RWPE2 (cell line): ENCODE results near the gene SPATA4.
A peak's percentile ranks its signal among the peaks of the same experiment; 100 is the strongest.

Experiments
- ATAC-seq: fragments of 200-7000 bp; cut with Tn5 transposase; 3 replicates; pipeline ENCODE4 v1.9.1; 2021; ENCODE audit warnings: low read depth
- DNase-seq: peaks from one replicate; pipeline ENCODE4 v3.0.0-alpha.2; 2020; ENCODE audit warnings: low spot score
- H3K27ac ChIP-seq: fragments of 450-650 bp; 2 replicates; pipeline ENCODE4 v1.5.1; 2017; ENCODE audit warnings: mild to moderate bottlenecking; ENCODE audit not compliant: poor library complexity, severe bottlenecking
- H3K27me3 ChIP-seq: fragments of 250-450 bp; sonication (Bioruptor Pico); 2 replicates; pipeline ENCODE4 v1.5.1; 2021; ENCODE audit warnings: mild to moderate bottlenecking, moderate library complexity; ENCODE audit not compliant: insufficient read depth, poor library complexity, severe bottlenecking
- H3K36me3 ChIP-seq: fragments of 250-450 bp; sonication (Bioruptor Pico); 2 replicates; pipeline ENCODE4 v1.5.1; 2020; ENCODE audit warnings: low read depth, mild to moderate bottlenecking, moderate library complexity
- H3K4me1 ChIP-seq: fragments of 250-450 bp; sonication (Bioruptor Pico); 2 replicates; pipeline ENCODE4 v1.5.1; 2021; ENCODE audit warnings: mild to moderate bottlenecking, moderate library complexity; ENCODE audit not compliant: insufficient read depth, poor library complexity, severe bottlenecking
- H3K4me3 ChIP-seq: fragments of 250-450 bp; sonication (Bioruptor Pico); 2 replicates; pipeline ENCODE4 v1.5.1; 2021; ENCODE audit warnings: mild to moderate bottlenecking, moderate library complexity; ENCODE audit not compliant: severe bottlenecking
- H3K9me3 ChIP-seq: fragments of 250-450 bp; sonication (Bioruptor Pico); 2 replicates; pipeline ENCODE4 v1.5.1; 2021; ENCODE audit warnings: mild to moderate bottlenecking, moderate library complexity; ENCODE audit not compliant: severe bottlenecking
- TF ChIP-seq, protein P1 (sequence below): fragments of 450-650 bp; IDR thresholded peaks from one replicate; pipeline ENCODE4 v1.5.1; 2017; ENCODE audit warnings: mild to moderate bottlenecking, moderate library complexity; ENCODE audit not compliant: poor library complexity, severe bottlenecking

Gene SPATA4

DNA sequence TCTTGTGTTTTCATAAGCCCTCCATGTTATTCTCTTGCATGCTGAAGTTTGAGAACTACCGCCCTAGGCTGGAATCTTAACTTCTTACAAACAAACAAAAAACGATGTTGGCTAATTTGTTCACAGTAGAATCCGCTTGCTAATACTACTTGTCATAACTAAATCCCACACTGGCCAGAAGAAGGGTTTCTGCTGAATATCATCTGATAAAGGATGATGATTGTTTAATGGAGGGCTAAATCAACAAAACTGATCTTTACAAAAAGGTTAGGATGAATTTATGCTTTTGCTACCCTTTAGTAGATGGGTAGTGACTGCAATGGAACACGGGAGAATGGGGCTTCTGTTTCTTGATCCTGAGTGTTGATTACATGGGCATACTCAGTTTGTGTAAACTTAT, 42.3 kb downstream of the SPATA4 start:
- Histone ChIP-seq H3K27ac (no peak overlapping the region), H3K36me3 (no peaks in the 10 kb centered on the region), H3K4me3 (no peak overlapping the region), H3K27me3 (no peaks in the 10 kb centered on the region), H3K9me3 (no peaks in the 10 kb centered on the region), H3K4me1 (no peaks in the 10 kb centered on the region)
- ATAC-seq (no peak), DNase-seq (no peak)
- TF ChIP-seq, protein P1, sequence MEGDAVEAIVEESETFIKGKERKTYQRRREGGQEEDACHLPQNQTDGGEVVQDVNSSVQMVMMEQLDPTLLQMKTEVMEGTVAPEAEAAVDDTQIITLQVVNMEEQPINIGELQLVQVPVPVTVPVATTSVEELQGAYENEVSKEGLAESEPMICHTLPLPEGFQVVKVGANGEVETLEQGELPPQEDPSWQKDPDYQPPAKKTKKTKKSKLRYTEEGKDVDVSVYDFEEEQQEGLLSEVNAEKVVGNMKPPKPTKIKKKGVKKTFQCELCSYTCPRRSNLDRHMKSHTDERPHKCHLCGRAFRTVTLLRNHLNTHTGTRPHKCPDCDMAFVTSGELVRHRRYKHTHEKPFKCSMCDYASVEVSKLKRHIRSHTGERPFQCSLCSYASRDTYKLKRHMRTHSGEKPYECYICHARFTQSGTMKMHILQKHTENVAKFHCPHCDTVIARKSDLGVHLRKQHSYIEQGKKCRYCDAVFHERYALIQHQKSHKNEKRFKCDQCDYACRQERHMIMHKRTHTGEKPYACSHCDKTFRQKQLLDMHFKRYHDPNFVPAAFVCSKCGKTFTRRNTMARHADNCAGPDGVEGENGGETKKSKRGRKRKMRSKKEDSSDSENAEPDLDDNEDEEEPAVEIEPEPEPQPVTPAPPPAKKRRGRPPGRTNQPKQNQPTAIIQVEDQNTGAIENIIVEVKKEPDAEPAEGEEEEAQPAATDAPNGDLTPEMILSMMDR = no peak

GRCh38 chr4:176150704-176151103, 44.7 kb downstream of the SPATA4 start:
- Histone ChIP-seq H3K36me3 (no peaks in the 10 kb centered on the region), H3K27me3 (no peaks in the 10 kb centered on the region), H3K27ac (no peak overlapping the region), H3K4me3 (no peak overlapping the region), H3K9me3 (no peaks in the 10 kb centered on the region), H3K4me1 (no peaks in the 10 kb centered on the region)
- DNase-seq (no peak), ATAC-seq (no peak)
- TF ChIP-seq, protein P1 = no peak

GRCh38 chr4:176150356-176150682, 45.1 kb downstream of the SPATA4 start:
- Histone ChIP-seq H3K9me3 (no peaks in the 10 kb centered on the region), H3K4me3 (no peak overlapping the region), H3K36me3 (no peaks in the 10 kb centered on the region), H3K4me1 (no peaks in the 10 kb centered on the region), H3K27me3 (no peaks in the 10 kb centered on the region), H3K27ac (no peak overlapping the region)
- TF ChIP-seq, protein P1 = peak; percentile 80
- no peak for DNase-seq
- ATAC-seq = 0 out of 3 replicates have a peak, but pooled peaks have one; percentile 31

- no peak overlapping the region for H3K27ac ChIP-seq
- DNase-seq (no peak), ATAC-seq (no peak)
- no peak overlapping the region for H3K4me3 ChIP-seq
- no peaks in the 10 kb centered on the region for H3K27me3 ChIP-seq
- no peaks in the 10 kb centered on the region for H3K4me1 ChIP-seq
- TF ChIP-seq, protein P1 = no peak
- no peaks in the 10 kb centered on the region for H3K9me3 ChIP-seq
- H3K36me3 ChIP-seq = no peaks in the 10 kb centered on the region
Observed at GRCh38 chr4:176149680-176150355, 45.6 kb downstream of the SPATA4 start.

- no peaks in the 10 kb centered on the region for H3K27me3 ChIP-seq
- no peak overlapping the region for H3K4me3 ChIP-seq
- no peaks in the 10 kb centered on the region for H3K36me3 ChIP-seq
- ATAC-seq (no peak), DNase-seq (no peak)
- no peak overlapping the region for H3K27ac ChIP-seq
- H3K4me1 ChIP-seq = no peaks in the 10 kb centered on the region
- H3K9me3 ChIP-seq = no peaks in the 10 kb centered on the region
- TF ChIP-seq, protein P1 = no peak
Observed at GRCh38 chr4:176142253-176142652, 53.1 kb downstream of the SPATA4 start.
